GM12878 (cell line): ENCODE data around the gene PPP1R13B. TPM values are rescaled to one million over a fixed set of nuclear protein-coding genes. Genes with fewer than 3 reads are reported as not detected.

Experiments
- ATAC-seq: fragments of 200-7000 bp; cut with Tn5 transposase; 3 replicates; pipeline ENCODE4 v1.9.1; 2020; ENCODE audit warnings: mild to moderate bottlenecking, moderate library complexity
- BruUV-seq: library from RNA; stranded (reverse); fragments of 400-500 nt; replicated peaks from 2 replicates; lab custom pipeline; 2021; lab: Mats Ljungman, UMichigan
- CTCF ChIA-PET: fragments of 300-600 bp; sonication (Branson Sonifier 250); formaldehyde crosslinking; extraction: SDS; loops from one replicate; lab custom pipeline; 2021; ENCODE audit warnings: inconsistent platforms; lab: Yijun Ruan, JAX
- POLR2A ChIA-PET: fragments of 350-600 bp; formaldehyde crosslinking; extraction: SDS; loops from one replicate; lab custom pipeline; 2021; ENCODE audit warnings: inconsistent platforms; lab: Charles Lee
- RAD21 ChIA-PET: fragments of 300-600 bp; sonication (Branson Sonifier 250); formaldehyde crosslinking; loops from one replicate; lab custom pipeline; 2023; ENCODE audit warnings: antibody characterized with exemption; ENCODE audit not compliant: unreplicated experiment; lab: Charles Lee
- SMC1A ChIA-PET: fragments of 300-600 bp; sonication (Branson Sonifier 250); formaldehyde crosslinking; loops from one replicate; lab custom pipeline; 2023; ENCODE audit not compliant: unreplicated experiment, uncharacterized antibody; lab: Charles Lee
- DNase-seq: peaks from one replicate; pipeline ENCODE4 v3.0.0-alpha.2; 2011; ENCODE audit warnings: low read depth, low spot score
- FAIRE-seq: peaks from 3 replicates; lab custom pipeline; 2011; peaks lifted over from hg19 to GRCh38; lab: Jason Lieb, UNC
- H2AFZ ChIP-seq: 2 replicates; pipeline ENCODE4 v1.6.0; 2011; ENCODE audit warnings: low read depth, low read length, control low read depth; ENCODE audit not compliant: control insufficient read depth
- H3K27ac ChIP-seq: 2 replicates; pipeline ENCODE4 v1.5.1; 2011; ENCODE audit warnings: control low read depth; ENCODE audit not compliant: control insufficient read depth, insufficient read depth
- H3K27me3 ChIP-seq, 2 experiments: replicated peaks in 1 of 2; 2 replicates each; pipeline versions ENCODE4 v1.6.0 to v1.6.1; 2011; ENCODE audit warnings: low read length in 1 of 2; ENCODE audit not compliant: control insufficient read depth in 2 of 2, insufficient read depth in 2 of 2
- H3K36me3 ChIP-seq, 2 experiments: 2 replicates each; pipeline ENCODE4 v1.5.1; 2011; ENCODE audit warnings: low read length in 1 of 2; ENCODE audit not compliant: control insufficient read depth in 2 of 2, insufficient read depth in 2 of 2
- H3K4me1 ChIP-seq: 2 replicates; pipeline ENCODE4 v1.6.1; 2011; ENCODE audit warnings: mild to moderate bottlenecking, low read length, moderate library complexity, mixed read lengths; ENCODE audit not compliant: control insufficient read depth, insufficient read depth
- H3K4me2 ChIP-seq: 2 replicates; pipeline ENCODE4 v1.6.0; 2011; ENCODE audit warnings: control low read depth; ENCODE audit not compliant: control insufficient read depth, insufficient read depth
- H3K4me3 ChIP-seq: fragments of 200-600 bp; sonication (generic); 2 replicates; pipeline ENCODE4 v1.5.1; 2016
- H3K79me2 ChIP-seq: 2 replicates; pipeline ENCODE4 v1.6.0; 2011; ENCODE audit warnings: low read length; ENCODE audit not compliant: control insufficient read depth, insufficient read depth
- H3K9ac ChIP-seq: 2 replicates; pipeline ENCODE4 v1.8.0; 2011; ENCODE audit warnings: low read length, control low read depth, mixed read lengths; ENCODE audit not compliant: control insufficient read depth, insufficient read depth
- H3K9me3 ChIP-seq: replicated peaks from 3 replicates; pipeline ENCODE4 v1.5.1; 2011; ENCODE audit warnings: mild to moderate bottlenecking, low read length; ENCODE audit not compliant: control insufficient read depth, insufficient read depth
- H4K20me1 ChIP-seq: 2 replicates; pipeline ENCODE4 v1.6.0; 2011; ENCODE audit not compliant: control insufficient read depth, insufficient read depth
- KAT2A ChIP-seq: conservative IDR thresholded peaks from 2 replicates; pipeline ENCODE4 v1.6.1; 2011; ENCODE audit warnings: low read depth, low read length; ENCODE audit not compliant: control insufficient read depth
- SRF ChIP-seq, 2 experiments: IDR thresholded peaks; 2 replicates each; pipeline ENCODE4 v1.6.1; 2011; ENCODE audit warnings: low read depth in 2 of 2, low read length in 2 of 2, mild to moderate bottlenecking in 1 of 2, moderate library complexity in 1 of 2
- YBX1 ChIP-seq: fragments of 450-650 bp; IDR thresholded peaks from 2 replicates; pipeline ENCODE4 v1.6.1; 2016; ENCODE audit warnings: antibody characterized with exemption
- ZBED1 ChIP-seq: IDR thresholded peaks from 2 replicates; pipeline ENCODE4 v1.6.1; 2016; ENCODE audit warnings: borderline replicate concordance
- WGBS: methylation state at CpG from one replicate; pipeline ENCODE4 v1.1.6; 2016; ENCODE audit warnings: low lambda C conversion rate; ENCODE audit not compliant: insufficient replicate concordance, insufficient coverage; ENCODE audit errors: missing lambda C conversion rate; 5-methylcytosine and 5-hydroxymethylcytosine counted together
- in situ Hi-C: fragments of 300-500 bp; cut with MboI; formaldehyde crosslinking; loops from 9 replicates; pipeline ENCODE4 v1.14.3; 2018; ENCODE audit warnings: mixed read lengths
- intact Hi-C: fragments of 100-400 bp; cut with micrococcal nuclease; formaldehyde crosslinking; loops from one replicate; pipeline ENCODE4 v1.14.2; 2022; ENCODE audit not compliant: unreplicated experiment
- polyA plus RNA-seq, 11 experiments: library from polyadenylated mRNA; depleted of rRNA in 4 of 11; unstranded in 6 of 11; stranded (reverse) in 5 of 11; fragments of >200 nt; fragmentation: Nextera tagmentation in 4 of 11; fragmentation: Illumina TruSeq in 1 of 11; extraction: Ambion mirVana in 4 of 11; extraction: Trizol in 1 of 11; gene quantifications; 1 replicate in 1 of 11; 2 replicates in 10 of 11; pipeline versions ENCODE4 v1.2.1 to v1.2.3, GENCODE V29; 2011 to 2016; ENCODE audit warnings: inconsistent platforms in 2 of 11, missing spikeins in 2 of 11, low read depth in 1 of 11
- total RNA-seq, 4 experiments: library from RNA; depleted of rRNA in 3 of 4; stranded (reverse); fragments of >200 nt in 3 of 4; fragmentation: Illumina TruSeq in 1 of 4; extraction: Trizol in 1 of 4; gene quantifications; 2 replicates each; pipeline versions ENCODE4 v1.2.1 to v1.2.3, GENCODE V29; 2013 to 2021
- TF ChIP-seq, protein P1 (sequence below): fragments of 450-650 bp; IDR thresholded peaks from 2 replicates; pipeline ENCODE4 v1.6.1; 2018; ENCODE audit warnings: borderline replicate concordance, mild to moderate bottlenecking; ENCODE audit not compliant: partially characterized antibody

Gene PPP1R13B
- total and polyA plus RNA-seq, 10 of the 15 experiments (the other 5 are each of a cell fraction or from before 2014, with no cell fraction given): 0.16 to 8.1 (median 3.2) TPM

DNA sequence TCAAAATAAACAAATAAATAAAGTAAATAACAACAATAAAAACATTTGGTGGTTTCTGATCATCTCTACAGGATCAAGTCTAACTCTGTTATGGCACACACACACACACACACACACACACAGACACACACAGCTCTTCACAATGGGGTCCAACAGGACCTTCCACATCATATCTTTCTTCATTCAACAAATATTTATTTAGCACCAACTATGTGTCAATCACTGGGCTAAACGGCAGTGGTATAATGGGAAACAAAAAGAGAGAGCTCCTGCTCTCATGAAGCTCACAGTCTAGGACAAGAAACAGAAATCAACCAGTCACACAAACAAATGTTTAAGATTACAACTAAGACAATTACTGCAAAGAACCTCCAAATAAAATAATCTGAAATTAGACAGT, 9.3 kb downstream of the PPP1R13B start:
- 54% methylated on average over 1 of the region's 1 CpG for WGBS
- intact Hi-C loops: no loop called here
- TF ChIP-seq SRF (IDR thresholded peaks at IDR 0.05; ENCODE audit: low read depth in 2 of 2, low read length in 2 of 2): no peak
- no peak for TF ChIP-seq KAT2A
- TF ChIP-seq YBX1: no peak
- no peak for TF ChIP-seq ZBED1
- TF ChIP-seq, protein P1, sequence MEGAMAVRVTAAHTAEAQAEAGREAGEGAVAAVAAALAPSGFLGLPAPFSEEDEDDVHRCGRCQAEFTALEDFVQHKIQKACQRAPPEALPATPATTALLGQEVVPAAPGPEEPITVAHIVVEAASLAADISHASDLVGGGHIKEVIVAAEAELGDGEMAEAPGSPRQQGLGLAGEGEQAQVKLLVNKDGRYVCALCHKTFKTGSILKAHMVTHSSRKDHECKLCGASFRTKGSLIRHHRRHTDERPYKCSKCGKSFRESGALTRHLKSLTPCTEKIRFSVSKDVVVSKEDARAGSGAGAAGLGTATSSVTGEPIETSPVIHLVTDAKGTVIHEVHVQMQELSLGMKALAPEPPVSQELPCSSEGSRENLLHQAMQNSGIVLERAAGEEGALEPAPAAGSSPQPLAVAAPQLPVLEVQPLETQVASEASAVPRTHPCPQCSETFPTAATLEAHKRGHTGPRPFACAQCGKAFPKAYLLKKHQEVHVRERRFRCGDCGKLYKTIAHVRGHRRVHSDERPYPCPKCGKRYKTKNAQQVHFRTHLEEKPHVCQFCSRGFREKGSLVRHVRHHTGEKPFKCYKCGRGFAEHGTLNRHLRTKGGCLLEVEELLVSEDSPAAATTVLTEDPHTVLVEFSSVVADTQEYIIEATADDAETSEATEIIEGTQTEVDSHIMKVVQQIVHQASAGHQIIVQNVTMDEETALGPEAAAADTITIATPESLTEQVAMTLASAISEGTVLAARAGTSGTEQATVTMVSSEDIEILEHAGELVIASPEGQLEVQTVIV: no peak
- TF ChIP-seq, all 136 proteins: peak for 0
- ChIA-PET RAD21 (no interaction called here), CTCF (interaction anchor here (1.0 kb wide), 1 partner anchor 29 kb away, joined by 3 read pairs; no protein-coding TSS in a partner anchor), SMC1A (interaction anchor here (1.2 kb wide), 1 partner anchor 17 kb away, joined by 3 read pairs; no protein-coding TSS in a partner anchor), POLR2A (no interaction called here)
- no TSS peak for BruUV-seq
- Histone ChIP-seq H4K20me1 (no peaks in the 10 kb centered on the region), H3K4me2 (no peak overlapping the region), H3K9ac (no peak overlapping the region), H3K4me3 (no peak overlapping the region), H3K27me3 (no peaks in the 10 kb centered on the region), H3K36me3 (no peaks in the 10 kb centered on the region), H3K79me2 (no peaks in the 10 kb centered on the region), H2AFZ (no peak overlapping the region), H3K9me3 (no peaks in the 10 kb centered on the region), H3K27ac (no peak overlapping the region), H3K4me1 (no peaks in the 10 kb centered on the region)
- ATAC-seq (no peak), DNase-seq (no peak), FAIRE-seq (no peak)
- in situ Hi-C loops: no loop called here
